ENCODE data around the gene MEG3. TPM values are rescaled to one million over a fixed set of nuclear protein-coding genes. Genes with fewer than 3 reads are reported as not detected.

MEG3 gene
- total and polyA plus RNA-seq, 2 donors from 2014 or later = 24.0 to 29.6 TPM

DNA sequence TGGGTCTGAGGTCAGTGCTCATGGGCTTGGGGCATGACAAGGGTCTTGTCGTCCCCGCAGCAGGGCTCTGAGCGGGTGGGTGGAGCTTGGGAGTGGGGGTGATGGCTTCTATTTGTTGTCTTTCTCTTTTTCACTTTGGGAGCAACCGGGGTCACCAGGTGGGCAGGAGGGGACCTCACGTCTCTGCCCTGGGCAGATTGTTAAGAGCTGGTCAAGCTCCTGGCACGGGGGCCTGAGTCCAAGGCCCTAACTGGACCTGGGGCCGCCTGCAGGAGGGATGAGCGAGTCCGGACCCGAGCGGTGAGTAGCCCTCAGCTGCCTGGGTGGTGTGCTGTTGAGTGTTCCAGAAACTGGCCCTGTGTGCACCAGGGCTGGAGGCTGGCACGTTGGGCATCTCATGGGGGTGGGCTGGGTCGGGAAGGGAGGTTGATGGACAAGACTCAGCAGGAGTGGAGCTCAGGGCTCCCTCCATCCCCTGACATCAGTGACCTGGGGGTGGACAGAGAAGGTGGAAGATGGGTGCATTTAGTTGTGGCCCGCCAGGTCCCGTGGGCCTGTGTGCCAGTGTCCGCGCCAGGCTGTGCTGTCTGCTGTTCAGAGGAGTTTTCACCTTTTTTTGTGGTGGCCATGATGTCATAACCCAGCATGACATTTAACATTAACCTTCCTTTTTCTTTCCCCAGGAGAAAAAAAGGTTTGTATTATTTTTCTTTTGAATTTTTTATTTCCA, 50.1 kb downstream of the MEG3 start:
- Histone ChIP-seq H3K4me3 (ENCODE audit: low read length in 3 of 3) (no peak overlapping the region), H3K36me3 (ENCODE audit: control insufficient read depth in 2 of 3, insufficient read depth in 3 of 3, low read length in 3 of 3) (no peaks in the 10 kb centered on the region), H3K9ac (ENCODE audit: low read length in 3 of 3) (no peak overlapping the region), H3K27me3 (ENCODE audit: control insufficient read depth, insufficient read depth, low read length) (no peaks in the 10 kb centered on the region), H3K9me3 (ENCODE audit: control insufficient read depth in 2 of 3, insufficient read depth in 1 of 3, low read length in 3 of 3) (no peaks in the 10 kb centered on the region), H3K27ac (ENCODE audit: low read depth in 2 of 2, low read length in 2 of 2) (no peak overlapping the region), H3K4me1 (ENCODE audit: control insufficient read depth in 2 of 3, insufficient read depth in 2 of 3, low read depth in 1 of 3, low read length in 3 of 3) (no peaks in the 10 kb centered on the region)
- TF ChIP-seq CTCF (IDR thresholded peaks at IDR 0.05; ENCODE audit: borderline replicate concordance, extremely low read depth, insufficient read depth) = no peak
- FAIRE-seq (no peak), DNase-seq (peak in 1 of 5 donors; percentile 59)
- intact Hi-C loops (cut with DNase I) = no loop called here

GRCh38 chr14:100878271-100879146, 52.6 kb downstream of the MEG3 start:
- Histone ChIP-seq H3K4me1 (ENCODE audit: control insufficient read depth in 2 of 3, insufficient read depth in 2 of 3, low read depth in 1 of 3, low read length in 3 of 3) (no peaks in the 10 kb centered on the region), H3K27me3 (ENCODE audit: control insufficient read depth, insufficient read depth, low read length) (no peaks in the 10 kb centered on the region), H3K9me3 (ENCODE audit: control insufficient read depth in 2 of 3, insufficient read depth in 1 of 3, low read length in 3 of 3) (peaks cover 0 to 3% (median 0%) of the 10 kb centered on the region in 3 donors), H3K27ac (ENCODE audit: low read depth in 2 of 2, low read length in 2 of 2) (no peak overlapping the region), H3K9ac (ENCODE audit: low read length in 3 of 3) (no peak overlapping the region), H3K36me3 (ENCODE audit: control insufficient read depth in 2 of 3, insufficient read depth in 3 of 3, low read length in 3 of 3) (no peaks in the 10 kb centered on the region), H3K4me3 (ENCODE audit: low read length in 3 of 3) (no peak overlapping the region)
- no peak for TF ChIP-seq CTCF (IDR thresholded peaks at IDR 0.05; ENCODE audit: borderline replicate concordance, extremely low read depth, insufficient read depth)
- intact Hi-C loops (cut with DNase I) = no loop called here
- FAIRE-seq (no peak), DNase-seq (peak in 1 of 5 donors; percentile 45)

DNA sequence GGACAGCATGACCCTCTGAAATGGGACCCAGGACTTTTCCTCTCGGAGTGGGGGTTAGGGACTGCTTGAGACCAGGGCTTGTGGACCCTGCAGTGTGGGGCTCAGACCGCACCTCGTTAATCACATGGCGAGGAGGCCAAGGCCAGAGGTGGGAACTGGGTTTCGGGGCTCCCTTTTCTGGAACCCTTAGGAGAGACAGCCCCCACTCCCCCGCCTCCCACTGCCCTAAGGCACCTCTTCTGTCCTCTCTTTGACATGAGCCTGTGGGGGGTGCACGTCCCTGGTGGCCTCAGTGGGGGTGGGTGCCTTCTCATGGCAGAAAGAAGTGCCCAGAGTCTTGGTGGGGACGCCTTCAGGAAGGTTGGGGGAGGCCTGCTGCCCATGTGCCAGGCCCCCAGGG, 53.3 kb downstream of the MEG3 start:
- Histone ChIP-seq H3K36me3 (ENCODE audit: control insufficient read depth in 2 of 3, insufficient read depth in 3 of 3, low read length in 3 of 3) (no peaks in the 10 kb centered on the region), H3K4me3 (ENCODE audit: low read length in 3 of 3) (no peak overlapping the region), H3K27me3 (ENCODE audit: control insufficient read depth, insufficient read depth, low read length) (no peaks in the 10 kb centered on the region), H3K27ac (ENCODE audit: low read depth in 2 of 2, low read length in 2 of 2) (no peak overlapping the region), H3K9me3 (ENCODE audit: control insufficient read depth in 2 of 3, insufficient read depth in 1 of 3, low read length in 3 of 3) (peaks cover 0 to 3% (median 0%) of the 10 kb centered on the region in 3 donors), H3K9ac (ENCODE audit: low read length in 3 of 3) (no peak overlapping the region), H3K4me1 (ENCODE audit: control insufficient read depth in 2 of 3, insufficient read depth in 2 of 3, low read depth in 1 of 3, low read length in 3 of 3) (no peaks in the 10 kb centered on the region)
- peak in 1 of 5 donors; percentile 48 for DNase-seq
- TF ChIP-seq CTCF (IDR thresholded peaks at IDR 0.05; ENCODE audit: borderline replicate concordance, extremely low read depth, insufficient read depth) = no peak
- intact Hi-C loops (cut with DNase I) = no loop called here
- FAIRE-seq = no peak

Measured in kidney (tissue), 14 donors.